ENCODE results near the gene GLYR1. TPM values are rescaled to one million over a fixed set of nuclear protein-coding genes. Genes with fewer than 3 reads are reported as not detected.

Gene GLYR1
- total and polyA plus RNA-seq, 4 donors = 18.1 to 50.2 (median 40.6) TPM

- Histone ChIP-seq H3K27me3 (ENCODE audit: control insufficient read depth in 4 of 4, insufficient read depth in 4 of 4, low read length in 3 of 4) (no peaks in the 10 kb centered on the region), H3K9me3 (ENCODE audit: control insufficient read depth in 4 of 4, low read length in 3 of 4) (no peaks in the 10 kb centered on the region), H3K4me1 (ENCODE audit: control insufficient read depth in 4 of 4, insufficient read depth in 4 of 4, low read length in 3 of 4) (peaks cover 3 to 16% (median 7%) of the 10 kb centered on the region in 4 donors), H3K27ac (ENCODE audit: low read depth in 1 of 2, low read length in 2 of 2) (no peak overlapping the region), H3K9ac (ENCODE audit: low read depth in 1 of 2, low read length in 2 of 2) (no peak overlapping the region), H3K36me3 (ENCODE audit: control insufficient read depth in 4 of 4, insufficient read depth in 3 of 4, low read depth in 1 of 4, low read length in 3 of 4) (peaks cover 11 to 56% (median 44%) of the 10 kb centered on the region in 4 donors), H3K4me3 (ENCODE audit: low read depth in 1 of 3, low read length in 3 of 3) (no peak overlapping the region)
- 95% methylated on average over 14 of the region's 14 CpGs for WGBS
- TF ChIP-seq JUND (IDR thresholded peaks at IDR 0.05) = no peak
- no peak for TF ChIP-seq MAX (IDR thresholded peaks at IDR 0.05)
- no peak for TF ChIP-seq TAF1 (conservative IDR thresholded peaks at IDR 0.05)
- TF ChIP-seq, protein P1, sequence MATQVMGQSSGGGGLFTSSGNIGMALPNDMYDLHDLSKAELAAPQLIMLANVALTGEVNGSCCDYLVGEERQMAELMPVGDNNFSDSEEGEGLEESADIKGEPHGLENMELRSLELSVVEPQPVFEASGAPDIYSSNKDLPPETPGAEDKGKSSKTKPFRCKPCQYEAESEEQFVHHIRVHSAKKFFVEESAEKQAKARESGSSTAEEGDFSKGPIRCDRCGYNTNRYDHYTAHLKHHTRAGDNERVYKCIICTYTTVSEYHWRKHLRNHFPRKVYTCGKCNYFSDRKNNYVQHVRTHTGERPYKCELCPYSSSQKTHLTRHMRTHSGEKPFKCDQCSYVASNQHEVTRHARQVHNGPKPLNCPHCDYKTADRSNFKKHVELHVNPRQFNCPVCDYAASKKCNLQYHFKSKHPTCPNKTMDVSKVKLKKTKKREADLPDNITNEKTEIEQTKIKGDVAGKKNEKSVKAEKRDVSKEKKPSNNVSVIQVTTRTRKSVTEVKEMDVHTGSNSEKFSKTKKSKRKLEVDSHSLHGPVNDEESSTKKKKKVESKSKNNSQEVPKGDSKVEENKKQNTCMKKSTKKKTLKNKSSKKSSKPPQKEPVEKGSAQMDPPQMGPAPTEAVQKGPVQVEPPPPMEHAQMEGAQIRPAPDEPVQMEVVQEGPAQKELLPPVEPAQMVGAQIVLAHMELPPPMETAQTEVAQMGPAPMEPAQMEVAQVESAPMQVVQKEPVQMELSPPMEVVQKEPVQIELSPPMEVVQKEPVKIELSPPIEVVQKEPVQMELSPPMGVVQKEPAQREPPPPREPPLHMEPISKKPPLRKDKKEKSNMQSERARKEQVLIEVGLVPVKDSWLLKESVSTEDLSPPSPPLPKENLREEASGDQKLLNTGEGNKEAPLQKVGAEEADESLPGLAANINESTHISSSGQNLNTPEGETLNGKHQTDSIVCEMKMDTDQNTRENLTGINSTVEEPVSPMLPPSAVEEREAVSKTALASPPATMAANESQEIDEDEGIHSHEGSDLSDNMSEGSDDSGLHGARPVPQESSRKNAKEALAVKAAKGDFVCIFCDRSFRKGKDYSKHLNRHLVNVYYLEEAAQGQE (IDR thresholded peaks at IDR 0.05) = no peak
- no peak for TF ChIP-seq RAD21 (IDR thresholded peaks at IDR 0.05)
- no peak for TF ChIP-seq HNF4A (conservative IDR thresholded peaks at IDR 0.05)
- TF ChIP-seq, protein P2, sequence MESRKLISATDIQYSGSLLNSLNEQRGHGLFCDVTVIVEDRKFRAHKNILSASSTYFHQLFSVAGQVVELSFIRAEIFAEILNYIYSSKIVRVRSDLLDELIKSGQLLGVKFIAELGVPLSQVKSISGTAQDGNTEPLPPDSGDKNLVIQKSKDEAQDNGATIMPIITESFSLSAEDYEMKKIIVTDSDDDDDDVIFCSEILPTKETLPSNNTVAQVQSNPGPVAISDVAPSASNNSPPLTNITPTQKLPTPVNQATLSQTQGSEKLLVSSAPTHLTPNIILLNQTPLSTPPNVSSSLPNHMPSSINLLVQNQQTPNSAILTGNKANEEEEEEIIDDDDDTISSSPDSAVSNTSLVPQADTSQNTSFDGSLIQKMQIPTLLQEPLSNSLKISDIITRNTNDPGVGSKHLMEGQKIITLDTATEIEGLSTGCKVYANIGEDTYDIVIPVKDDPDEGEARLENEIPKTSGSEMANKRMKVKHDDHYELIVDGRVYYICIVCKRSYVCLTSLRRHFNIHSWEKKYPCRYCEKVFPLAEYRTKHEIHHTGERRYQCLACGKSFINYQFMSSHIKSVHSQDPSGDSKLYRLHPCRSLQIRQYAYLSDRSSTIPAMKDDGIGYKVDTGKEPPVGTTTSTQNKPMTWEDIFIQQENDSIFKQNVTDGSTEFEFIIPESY (IDR thresholded peaks at IDR 0.05) = no peak
- no peak for TF ChIP-seq YY1 (IDR thresholded peaks at IDR 0.05)
- TF ChIP-seq GABPA (IDR thresholded peaks at IDR 0.05 in 1 of 2, conservative IDR thresholded peaks at IDR 0.05 in 1 of 2) = no peak
- no peak for TF ChIP-seq RXRA (IDR thresholded peaks at IDR 0.05)
- no peak for TF ChIP-seq SP1 (IDR thresholded peaks at IDR 0.05)
- TF ChIP-seq CTCF (IDR thresholded peaks at IDR 0.05; ENCODE audit: low read depth, low read length, missing input control) = no peak
- no peak for DNase-seq (ENCODE audit: low spot score)
Observed at GRCh38 chr16:4860727-4861342, 13.7 kb upstream of the GLYR1 start.

GRCh38 chr16:4859900-4860255, 12.8 kb upstream of the GLYR1 start:
- Histone ChIP-seq H3K9ac (ENCODE audit: low read depth in 1 of 2, low read length in 2 of 2) (no peak overlapping the region), H3K9me3 (ENCODE audit: control insufficient read depth in 4 of 4, low read length in 3 of 4) (no peaks in the 10 kb centered on the region), H3K27me3 (ENCODE audit: control insufficient read depth in 4 of 4, insufficient read depth in 4 of 4, low read length in 3 of 4) (no peaks in the 10 kb centered on the region), H3K27ac (ENCODE audit: low read depth in 1 of 2, low read length in 2 of 2) (no peak overlapping the region), H3K4me1 (ENCODE audit: control insufficient read depth in 4 of 4, insufficient read depth in 4 of 4, low read length in 3 of 4) (peaks cover 3 to 16% (median 7%) of the 10 kb centered on the region in 4 donors), H3K36me3 (ENCODE audit: control insufficient read depth in 4 of 4, insufficient read depth in 3 of 4, low read depth in 1 of 4, low read length in 3 of 4) (peaks cover 11 to 60% (median 47%) of the 10 kb centered on the region in 4 donors), H3K4me3 (ENCODE audit: low read depth in 1 of 3, low read length in 3 of 3) (no peak overlapping the region)
- no peak for DNase-seq (ENCODE audit: low spot score)
- 91% methylated on average over 10 of the region's 10 CpGs for WGBS
- TF ChIP-seq, protein P2 (IDR thresholded peaks at IDR 0.05) = no peak
- TF ChIP-seq NR2F2 (IDR thresholded peaks at IDR 0.05) (no peak), CTCF (IDR thresholded peaks at IDR 0.05; ENCODE audit: low read depth, low read length, missing input control) (no peak), RXRA (IDR thresholded peaks at IDR 0.05) (no peak), MAX (IDR thresholded peaks at IDR 0.05) (no peak), EGR1 (IDR thresholded peaks at IDR 0.05; ENCODE audit: low read depth in 2 of 2) (no peak), HNF4A (conservative IDR thresholded peaks at IDR 0.05) (no peak), JUND (IDR thresholded peaks at IDR 0.05) (no peak)
